Measurements from ENCODE around the gene SCP2.

GRCh38 chr1:53001128-53001527 is 74.1 kb downstream of the SCP2 start:
- TF ChIP-seq, protein P1, sequence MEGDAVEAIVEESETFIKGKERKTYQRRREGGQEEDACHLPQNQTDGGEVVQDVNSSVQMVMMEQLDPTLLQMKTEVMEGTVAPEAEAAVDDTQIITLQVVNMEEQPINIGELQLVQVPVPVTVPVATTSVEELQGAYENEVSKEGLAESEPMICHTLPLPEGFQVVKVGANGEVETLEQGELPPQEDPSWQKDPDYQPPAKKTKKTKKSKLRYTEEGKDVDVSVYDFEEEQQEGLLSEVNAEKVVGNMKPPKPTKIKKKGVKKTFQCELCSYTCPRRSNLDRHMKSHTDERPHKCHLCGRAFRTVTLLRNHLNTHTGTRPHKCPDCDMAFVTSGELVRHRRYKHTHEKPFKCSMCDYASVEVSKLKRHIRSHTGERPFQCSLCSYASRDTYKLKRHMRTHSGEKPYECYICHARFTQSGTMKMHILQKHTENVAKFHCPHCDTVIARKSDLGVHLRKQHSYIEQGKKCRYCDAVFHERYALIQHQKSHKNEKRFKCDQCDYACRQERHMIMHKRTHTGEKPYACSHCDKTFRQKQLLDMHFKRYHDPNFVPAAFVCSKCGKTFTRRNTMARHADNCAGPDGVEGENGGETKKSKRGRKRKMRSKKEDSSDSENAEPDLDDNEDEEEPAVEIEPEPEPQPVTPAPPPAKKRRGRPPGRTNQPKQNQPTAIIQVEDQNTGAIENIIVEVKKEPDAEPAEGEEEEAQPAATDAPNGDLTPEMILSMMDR (conservative IDR thresholded peaks at IDR 0.05; ENCODE audit: low read depth, low read length), result no peak
- TF ChIP-seq POLR2A (IDR thresholded peaks at IDR 0.05; ENCODE audit: low read depth, low read length), result no peak
- no peak for TF ChIP-seq MAFK (IDR thresholded peaks at IDR 0.05; ENCODE audit: low read depth, low read length)
- no peak for TF ChIP-seq MAZ (IDR thresholded peaks at IDR 0.05; ENCODE audit: borderline replicate concordance, low read depth, low read length)
- no peak for TF ChIP-seq USF2 (IDR thresholded peaks at IDR 0.05; ENCODE audit: low read depth, low read length)
- no peak for TF ChIP-seq FOS (IDR thresholded peaks at IDR 0.05; ENCODE audit: low read depth, low read length)
